HG02981 (cell line): ENCODE data around the gene DLGAP1.

Experiments
- ATAC-seq: cut with Tn5 transposase; IDR thresholded peaks from one replicate; pipeline ENCODE4 v1.9.1; 2021; ENCODE audit warnings: mild to moderate bottlenecking, moderate library complexity; ENCODE audit not compliant: unreplicated experiment

The DLGAP1 gene

GRCh38 chr18:3529077-3529476, 926.0 kb downstream of the DLGAP1 start:
- ATAC-seq: no peak

DNA sequence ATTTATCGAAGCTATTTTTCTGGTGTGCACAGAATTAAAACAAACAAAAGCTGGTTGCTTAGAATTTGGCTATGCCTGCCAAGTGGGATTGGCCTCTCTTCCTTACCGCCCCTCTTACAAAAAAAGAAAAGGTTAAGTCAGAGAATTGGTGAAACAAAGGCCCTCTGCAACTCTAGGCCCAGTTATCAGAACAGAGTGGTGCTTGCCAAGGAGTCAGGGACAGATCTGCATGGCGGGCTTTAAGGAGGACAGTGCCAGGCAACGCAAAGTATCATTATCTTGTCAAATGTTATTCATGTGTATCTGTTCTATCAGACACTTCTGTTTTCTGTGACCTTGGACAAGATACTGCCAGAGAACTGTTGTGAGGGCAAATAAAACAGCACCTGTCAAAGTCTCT, 926.9 kb downstream of the DLGAP1 start:
- no peak for ATAC-seq

GRCh38 chr18:3526421-3527354, 928.4 kb downstream of the DLGAP1 start:
- ATAC-seq: peak; percentile 83

DNA sequence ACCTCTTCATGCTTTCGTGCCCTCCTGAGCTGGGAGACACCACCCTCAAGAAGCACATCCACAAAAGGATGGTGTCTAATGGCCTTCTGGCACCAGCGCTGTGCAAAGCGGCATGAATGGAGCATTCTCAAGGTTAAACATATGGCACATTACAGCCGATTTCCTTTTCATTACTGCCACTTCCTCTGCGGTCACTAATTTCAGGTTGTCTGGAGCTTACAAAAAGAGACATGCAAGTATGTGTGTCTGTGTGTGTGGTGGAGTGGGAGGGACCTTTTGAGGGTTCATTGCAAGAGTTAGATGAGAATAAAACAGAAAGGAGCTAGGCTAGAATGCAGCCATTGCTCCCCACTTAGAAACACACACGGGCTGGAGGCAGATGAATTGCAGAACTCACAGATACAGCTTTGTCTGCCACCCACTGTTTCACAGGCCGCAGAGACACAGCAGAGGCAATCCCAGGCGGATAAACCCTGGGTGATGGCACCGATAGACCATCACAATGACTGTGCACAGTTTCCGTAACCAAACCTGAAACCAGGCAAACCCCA, 929.2 kb downstream of the DLGAP1 start:
- ATAC-seq: peak; percentile 42

GRCh38 chr18:3524706-3525105, 930.4 kb downstream of the DLGAP1 start:
- ATAC-seq: no peak

DNA sequence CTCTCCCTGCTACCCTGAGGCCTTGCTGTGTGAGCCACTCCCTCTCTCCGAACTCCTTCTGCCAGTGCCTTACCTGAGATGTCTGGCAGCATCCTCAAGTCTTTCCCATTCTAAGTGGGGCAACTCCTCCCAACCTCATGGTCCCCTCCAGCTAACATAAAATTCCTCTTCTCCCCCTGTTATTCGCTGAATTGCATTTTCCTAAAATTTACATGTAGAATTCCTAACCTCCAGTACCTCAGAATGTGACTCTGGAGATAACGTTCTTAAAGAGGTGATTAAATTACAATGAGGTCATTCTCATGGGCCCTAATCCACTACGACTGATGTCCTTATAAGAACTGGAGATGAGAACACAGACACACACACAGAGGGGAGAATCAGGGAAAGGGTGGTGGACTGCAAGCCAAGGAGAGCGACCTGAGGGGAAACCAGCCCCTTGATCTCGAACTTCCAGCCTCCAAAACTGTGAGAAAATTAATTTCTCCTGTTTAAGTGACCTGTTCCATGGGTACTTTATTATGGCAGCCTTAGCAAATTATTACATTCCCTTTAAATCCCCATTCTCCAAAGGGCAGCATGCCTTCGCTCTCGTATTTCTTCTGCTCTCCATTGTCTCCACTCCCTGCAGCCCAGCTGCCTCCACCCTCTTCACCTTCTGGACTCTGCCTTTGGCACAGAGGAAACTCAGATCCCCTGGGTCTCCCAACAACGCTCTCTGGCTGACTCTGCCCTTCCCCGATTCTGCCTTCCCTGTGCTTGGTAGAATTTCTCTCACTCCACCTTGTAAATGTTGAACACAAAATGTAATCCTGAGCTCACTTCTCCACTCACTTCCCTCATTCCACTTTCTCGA, 934.6 kb downstream of the DLGAP1 start:
- no peak for ATAC-seq

- ATAC-seq: no peak
Observed at GRCh38 chr18:3514312-3515216, 940.5 kb downstream of the DLGAP1 start.

- peak; percentile 57 for ATAC-seq
Observed at GRCh38 chr18:3513481-3513880, 941.6 kb downstream of the DLGAP1 start.

- ATAC-seq: no peak
Observed at GRCh38 chr18:3511980-3512379, 943.1 kb downstream of the DLGAP1 start.

DNA sequence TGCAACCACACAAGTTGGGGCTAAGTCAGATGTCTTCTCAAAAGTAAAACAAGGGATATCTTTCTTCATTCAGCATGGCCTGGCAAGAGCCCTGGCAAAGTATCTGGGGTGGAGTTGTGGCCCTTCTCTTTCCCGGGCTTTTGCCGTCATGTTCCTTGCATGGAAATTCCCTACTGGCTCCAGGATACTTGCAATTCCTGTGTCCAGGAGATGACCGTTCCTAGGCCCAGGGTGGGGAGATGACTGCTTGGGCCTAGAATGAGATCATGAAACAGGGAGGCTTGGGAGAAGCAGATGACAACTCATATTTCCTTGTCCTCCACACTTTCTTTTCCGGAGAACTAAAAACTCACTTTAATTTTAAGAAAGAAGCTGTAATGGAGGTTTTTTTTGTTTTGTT, 944.2 kb downstream of the DLGAP1 start:
- no peak for ATAC-seq

GRCh38 chr18:3510024-3510423, 945.1 kb downstream of the DLGAP1 start:
- no peak for ATAC-seq

DNA sequence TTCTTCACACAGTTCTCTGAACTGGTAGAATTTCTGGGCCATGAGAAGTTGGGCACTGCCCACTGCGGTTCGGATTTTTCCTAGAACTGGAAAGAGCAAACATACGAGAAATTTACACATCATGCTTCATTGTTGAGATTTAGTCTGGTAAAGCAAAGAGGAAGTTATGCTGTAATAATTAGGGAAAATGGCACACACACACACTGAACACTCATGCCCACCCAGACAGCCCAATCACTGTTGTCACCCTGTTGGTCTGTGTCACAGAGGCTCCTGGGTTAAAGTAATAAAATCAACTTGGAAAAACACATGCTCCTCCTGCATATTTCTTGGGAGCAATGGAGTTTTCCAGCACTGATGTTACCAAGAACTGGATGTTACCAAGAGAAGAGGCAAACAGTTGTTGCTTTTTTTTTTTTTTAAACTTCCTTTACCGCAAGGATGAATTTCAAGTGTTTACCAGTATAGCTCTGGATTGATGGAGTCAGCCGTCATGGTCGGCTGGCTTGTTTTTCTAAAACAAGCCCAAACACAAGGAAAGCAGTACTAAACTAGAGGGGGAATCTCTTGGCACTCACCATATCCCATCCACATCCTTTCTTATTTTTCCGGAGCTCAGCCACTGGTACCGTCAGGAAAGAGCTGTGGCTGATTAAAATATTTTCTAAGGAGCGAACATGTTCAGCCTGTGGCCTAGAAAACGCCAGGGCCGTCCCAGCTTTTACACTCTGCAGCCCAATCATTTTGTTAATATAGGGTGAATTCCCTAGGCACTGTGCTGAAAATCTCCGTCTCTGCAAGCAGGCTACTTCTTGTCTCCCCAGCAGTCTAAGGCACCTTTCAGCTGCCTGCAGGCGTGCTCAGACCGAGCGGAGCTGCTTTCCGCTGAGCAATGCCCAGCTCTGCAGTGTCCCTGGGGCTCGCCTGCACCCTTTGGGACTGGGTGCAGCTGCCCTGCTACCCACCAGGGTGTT, 946.2 kb downstream of the DLGAP1 start:
- no peak for ATAC-seq

- ATAC-seq: no peak
Observed at GRCh38 chr18:3504637-3505036, 950.5 kb downstream of the DLGAP1 start.

GRCh38 chr18:3502650-3503049, 952.5 kb downstream of the DLGAP1 start:
- no peak for ATAC-seq

- no peak for ATAC-seq
Observed at GRCh38 chr18:3500016-3500415, 955.1 kb downstream of the DLGAP1 start.

DNA sequence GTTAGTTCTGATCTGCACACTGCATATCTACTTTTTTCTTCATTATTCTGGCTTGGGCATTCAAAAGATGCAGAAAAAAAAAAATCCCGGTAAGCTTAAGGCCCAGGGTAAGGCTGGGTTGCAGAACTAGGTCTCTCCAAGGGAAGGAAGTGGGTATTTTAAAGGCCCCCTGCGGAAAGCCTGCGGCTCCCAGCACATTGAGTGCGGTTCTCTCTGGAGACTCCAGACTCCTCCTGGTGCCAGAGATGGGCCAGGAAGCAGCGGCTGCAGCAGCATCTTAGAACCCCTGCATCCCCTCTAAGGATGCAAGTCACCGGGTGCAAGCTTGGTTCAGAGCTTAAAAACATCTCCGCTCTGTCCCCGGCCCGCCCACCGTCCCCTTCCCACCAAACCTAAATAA, 955.6 kb downstream of the DLGAP1 start:
- no peak for ATAC-seq

- no peak for ATAC-seq
Observed at GRCh38 chr18:3498698-3499471, 956.2 kb downstream of the DLGAP1 start.

DNA sequence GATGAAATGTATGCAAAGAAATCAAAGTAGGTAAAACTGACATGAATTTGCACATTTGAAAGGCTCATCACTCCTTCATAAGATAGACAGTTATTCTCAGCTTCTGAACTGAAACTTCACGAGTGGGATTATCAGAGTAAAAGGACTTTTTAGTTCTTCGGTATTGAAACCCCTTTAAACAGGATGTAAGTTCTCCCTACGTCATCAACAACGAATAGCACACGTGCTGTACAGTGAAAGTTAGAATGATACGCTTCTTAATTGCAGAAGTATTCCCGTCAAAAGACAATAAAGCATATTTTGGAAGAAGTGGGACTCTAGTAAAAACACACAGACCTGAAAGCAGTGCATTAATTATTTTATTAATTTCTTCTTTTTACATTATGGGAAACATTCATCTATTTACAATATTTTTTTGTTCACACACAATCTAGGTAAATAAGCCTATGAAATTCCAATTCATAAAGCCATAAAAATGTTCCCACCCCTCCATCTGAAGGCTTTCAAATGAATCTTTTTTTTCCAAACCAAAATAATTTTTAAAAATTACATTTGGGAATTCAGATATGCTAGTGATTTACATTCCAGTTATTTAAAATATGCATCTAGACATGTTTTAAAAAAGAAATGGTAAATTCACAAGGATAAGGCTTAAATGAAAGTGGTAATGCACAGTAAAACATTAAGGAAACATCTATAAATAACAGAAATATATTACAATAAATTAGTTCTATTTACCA, 959.2 kb downstream of the DLGAP1 start:
- ATAC-seq: no peak
